ENCODE measurements around the gene GDPD4. TPM values are rescaled to one million over a fixed set of nuclear protein-coding genes. Genes with fewer than 3 reads are reported as not detected.

The GDPD4 gene
- polyA plus RNA-seq, 1 experiment: not detected

DNA sequence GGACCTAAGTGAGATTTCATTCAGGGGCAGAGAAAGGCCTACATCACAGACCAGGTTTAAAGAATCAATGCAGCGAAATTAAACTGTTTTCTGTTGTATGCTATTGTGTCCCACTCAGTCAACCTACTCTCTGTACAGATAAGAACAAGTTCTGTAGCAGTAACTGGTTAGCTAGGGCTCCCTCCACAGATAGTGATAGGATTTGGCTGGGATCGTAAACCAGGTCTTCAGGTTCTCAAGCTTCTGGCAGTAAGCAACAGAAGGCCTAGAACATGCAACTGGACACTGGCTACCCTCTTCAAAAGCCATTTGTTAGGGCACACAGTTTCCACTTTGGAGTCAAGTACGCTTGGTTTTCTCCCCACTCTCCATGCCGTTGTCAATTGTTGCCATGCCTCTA is 69.2 kb downstream of the GDPD4 start:
- Histone ChIP-seq H3K4me3 (ENCODE audit: low read depth, low read length) (no peak overlapping the region), H3K27me3 (ENCODE audit: control insufficient read depth, insufficient read depth, low read length) (no peaks in the 10 kb centered on the region), H3K9me3 (ENCODE audit: control insufficient read depth, insufficient read depth, low read length) (no peaks in the 10 kb centered on the region), H3K27ac (ENCODE audit: low read depth, low read length) (no peak overlapping the region)
- POLR2A ChIA-PET: no interaction called here
- TF ChIP-seq, protein P1, sequence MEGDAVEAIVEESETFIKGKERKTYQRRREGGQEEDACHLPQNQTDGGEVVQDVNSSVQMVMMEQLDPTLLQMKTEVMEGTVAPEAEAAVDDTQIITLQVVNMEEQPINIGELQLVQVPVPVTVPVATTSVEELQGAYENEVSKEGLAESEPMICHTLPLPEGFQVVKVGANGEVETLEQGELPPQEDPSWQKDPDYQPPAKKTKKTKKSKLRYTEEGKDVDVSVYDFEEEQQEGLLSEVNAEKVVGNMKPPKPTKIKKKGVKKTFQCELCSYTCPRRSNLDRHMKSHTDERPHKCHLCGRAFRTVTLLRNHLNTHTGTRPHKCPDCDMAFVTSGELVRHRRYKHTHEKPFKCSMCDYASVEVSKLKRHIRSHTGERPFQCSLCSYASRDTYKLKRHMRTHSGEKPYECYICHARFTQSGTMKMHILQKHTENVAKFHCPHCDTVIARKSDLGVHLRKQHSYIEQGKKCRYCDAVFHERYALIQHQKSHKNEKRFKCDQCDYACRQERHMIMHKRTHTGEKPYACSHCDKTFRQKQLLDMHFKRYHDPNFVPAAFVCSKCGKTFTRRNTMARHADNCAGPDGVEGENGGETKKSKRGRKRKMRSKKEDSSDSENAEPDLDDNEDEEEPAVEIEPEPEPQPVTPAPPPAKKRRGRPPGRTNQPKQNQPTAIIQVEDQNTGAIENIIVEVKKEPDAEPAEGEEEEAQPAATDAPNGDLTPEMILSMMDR (IDR thresholded peaks at IDR 0.05; ENCODE audit: low read depth, low read length): no peak
- no peak for DNase-seq (ENCODE audit: low read depth, low spot score)
- CTCF ChIA-PET: no interaction called here

- no peaks in the 10 kb centered on the region for H3K27me3 ChIP-seq (ENCODE audit: control insufficient read depth, insufficient read depth, low read length)
- POLR2A ChIA-PET: no interaction called here
- H3K27ac ChIP-seq (ENCODE audit: low read depth, low read length): no peak overlapping the region
- H3K4me3 ChIP-seq (ENCODE audit: low read depth, low read length): no peak overlapping the region
- TF ChIP-seq, protein P1 (IDR thresholded peaks at IDR 0.05; ENCODE audit: low read depth, low read length): no peak
- CTCF ChIA-PET: no interaction called here
- no peak for DNase-seq (ENCODE audit: low read depth, low spot score)
- no peaks in the 10 kb centered on the region for H3K9me3 ChIP-seq (ENCODE audit: control insufficient read depth, insufficient read depth, low read length)
Observed at GRCh38 chr11:77231800-77232199, 69.7 kb downstream of the GDPD4 start.

DNA sequence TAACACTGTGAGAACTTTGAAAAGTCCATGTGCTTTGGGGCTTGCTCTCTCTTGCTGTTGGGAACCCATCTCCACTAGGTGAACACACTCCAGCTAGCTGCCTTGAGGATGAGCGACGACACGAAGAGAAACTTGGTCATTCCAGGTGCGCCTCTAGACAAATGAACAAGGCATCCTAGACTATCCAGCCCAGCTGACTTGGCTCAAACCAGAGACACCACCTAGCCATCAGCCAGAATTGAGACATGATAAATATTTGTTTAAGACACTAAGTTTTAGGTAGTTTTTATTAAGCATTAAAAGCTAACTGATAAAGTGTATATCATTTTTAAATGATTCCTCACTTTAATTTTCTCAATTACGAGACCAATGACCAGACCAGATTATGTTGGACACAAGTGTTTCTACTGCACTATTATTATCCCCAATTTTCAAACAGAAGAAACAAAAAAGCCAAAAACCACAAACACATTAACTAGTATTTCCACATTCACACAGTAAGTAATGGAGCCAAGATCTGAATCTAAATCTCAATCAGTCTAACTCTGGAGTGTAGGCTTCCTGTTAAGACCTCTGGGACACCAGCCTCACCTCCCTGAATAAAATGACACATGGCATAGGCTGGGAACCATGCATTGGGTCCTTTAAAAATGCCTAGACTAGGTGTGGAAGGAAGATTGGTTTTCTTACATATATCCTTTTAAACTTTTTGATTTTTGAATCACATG is 70.4 kb downstream of the GDPD4 start:
- POLR2A ChIA-PET: no interaction called here
- TF ChIP-seq, protein P1 (IDR thresholded peaks at IDR 0.05; ENCODE audit: low read depth, low read length): no peak
- no peak overlapping the region for H3K4me3 ChIP-seq (ENCODE audit: low read depth, low read length)
- H3K27me3 ChIP-seq (ENCODE audit: control insufficient read depth, insufficient read depth, low read length): no peaks in the 10 kb centered on the region
- CTCF ChIA-PET: no interaction called here
- no peaks in the 10 kb centered on the region; the same call in 1 of the 2 replicates for H3K9me3 ChIP-seq (ENCODE audit: control insufficient read depth, insufficient read depth, low read length)
- DNase-seq (ENCODE audit: low read depth, low spot score): no peak
- H3K27ac ChIP-seq (ENCODE audit: low read depth, low read length): no peak overlapping the region

- ChIA-PET CTCF (no interaction called here), POLR2A (no interaction called here)
- no peak overlapping the region for H3K4me3 ChIP-seq (ENCODE audit: low read depth, low read length)
- peaks cover 6% of the 10 kb centered on the region for H3K27me3 ChIP-seq (ENCODE audit: control insufficient read depth, insufficient read depth, low read length)
- H3K9me3 ChIP-seq (ENCODE audit: control insufficient read depth, insufficient read depth, low read length): no peaks in the 10 kb centered on the region; the same call in 1 of the 2 replicates
- DNase-seq (ENCODE audit: low read depth, low spot score): no peak
- H3K27ac ChIP-seq (ENCODE audit: low read depth, low read length): no peak overlapping the region
- TF ChIP-seq, protein P1 (IDR thresholded peaks at IDR 0.05; ENCODE audit: low read depth, low read length): no peak
Observed at GRCh38 chr11:77223797-77224196, 77.7 kb downstream of the GDPD4 start.

DNA sequence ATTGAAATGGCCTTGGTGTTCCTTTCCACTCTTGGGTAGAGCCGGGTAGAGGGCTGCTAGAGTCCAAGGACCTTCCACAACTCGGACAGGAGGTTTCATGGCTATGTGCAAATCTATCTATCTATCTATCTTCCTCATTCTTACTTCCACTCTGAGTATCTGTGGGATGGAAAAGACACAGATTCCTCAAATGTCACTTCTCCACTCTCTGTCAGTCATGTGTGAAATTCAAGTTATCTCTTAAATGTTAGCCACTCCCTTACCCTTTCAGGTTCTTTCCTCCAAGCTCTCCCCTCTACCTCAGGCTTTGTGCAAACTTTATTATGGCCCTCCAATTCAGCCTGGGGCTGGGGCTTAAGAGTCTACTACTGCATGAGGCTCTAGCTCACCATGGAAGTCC is 84.3 kb downstream of the GDPD4 start:
- POLR2A ChIA-PET: no interaction called here
- Histone ChIP-seq H3K27me3 (ENCODE audit: control insufficient read depth, insufficient read depth, low read length) (peaks cover 12% of the 10 kb centered on the region), H3K27ac (ENCODE audit: low read depth, low read length) (no peak overlapping the region), H3K4me3 (ENCODE audit: low read depth, low read length) (no peak overlapping the region), H3K9me3 (ENCODE audit: control insufficient read depth, insufficient read depth, low read length) (no peaks in the 10 kb centered on the region; the same call in 1 of the 2 replicates)
- CTCF ChIA-PET: no interaction called here
- TF ChIP-seq, protein P1 (IDR thresholded peaks at IDR 0.05; ENCODE audit: low read depth, low read length): no peak
- no peak for DNase-seq (ENCODE audit: low read depth, low spot score)

All from AG04450 (cell line).